Daoy (cell line): ENCODE results near the gene C20orf173. TPM values are rescaled to one million over a fixed set of nuclear protein-coding genes. Genes with fewer than 3 reads are reported as not detected.
"Not testable (repeated sequence)": the region's sequence is repeated elsewhere in the genome, so short reads cannot be mapped to it uniquely, and the experiment has no call there.

ENCODE experiments used
- DNase-seq: peaks from one replicate; pipeline ENCODE4 v3.0.0-alpha.2; 2015; ENCODE audit warnings: low read depth
- total RNA-seq: library from RNA; depleted of rRNA; stranded (reverse); fragments of >200 nt; shearing (Covaris generic); gene quantifications from 2 replicates; pipeline ENCODE4 v1.2.3, GENCODE V29; 2014; rRNA removed

The C20orf173 gene, protein sequence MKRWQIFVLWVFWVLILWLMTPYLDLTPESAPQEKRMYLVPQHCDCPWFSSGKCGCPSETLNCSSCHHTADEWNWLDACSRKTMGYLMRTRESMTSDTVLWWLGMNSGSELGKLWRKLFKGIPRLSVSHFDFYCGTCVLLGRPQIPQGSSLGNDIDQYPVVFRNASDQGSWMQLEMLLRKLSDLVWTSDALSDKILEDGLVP
- not detected in 2 replicates for total RNA-seq

DNA sequence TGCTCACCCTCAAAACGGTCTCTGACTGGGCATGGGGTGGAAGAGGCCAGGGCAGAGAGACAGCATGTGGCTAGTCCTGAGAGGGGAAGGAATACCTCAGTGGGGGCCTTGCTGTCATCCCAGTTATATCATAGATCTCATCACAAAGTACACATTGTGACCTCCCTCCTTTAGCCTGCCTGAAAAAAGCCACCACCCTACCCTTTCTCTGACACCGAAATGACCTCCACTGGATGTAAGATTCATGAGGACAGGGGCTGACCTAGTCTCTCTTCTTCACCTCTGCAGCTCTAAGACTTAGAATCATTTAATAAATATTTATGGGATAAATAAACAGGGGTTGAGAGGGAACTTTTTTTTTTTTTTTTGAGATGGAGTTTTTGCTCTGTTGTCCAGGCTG, at the start of gene C20orf173:
Gene C20orf173, minus strand, starts transcription at position 101 of the 400 bp plus-strand sequence. CDS start 279 bp downstream, outside the sequence.
- DNase-seq: no peak

DNA sequence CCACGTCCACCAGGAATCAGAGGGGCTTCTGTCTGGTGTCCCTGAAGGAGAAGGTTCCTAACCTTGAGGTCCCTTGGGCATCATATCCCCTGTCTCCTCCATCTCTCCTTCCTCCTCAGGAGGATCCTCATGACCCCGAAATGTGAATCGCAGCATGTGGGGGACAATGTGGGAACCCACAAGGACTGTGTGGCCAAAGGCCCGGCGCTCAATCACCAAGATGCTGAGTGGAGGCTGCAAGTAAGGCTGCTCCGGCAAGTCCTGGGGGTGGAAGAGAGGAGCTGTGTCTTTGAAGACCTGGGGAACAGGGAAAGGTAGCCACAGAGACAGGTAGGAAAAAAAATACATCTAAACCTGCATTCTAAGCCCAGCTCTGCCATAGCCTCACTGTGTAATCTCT, 49.7 kb upstream of the C20orf173 start:
- no peak for DNase-seq

DNA sequence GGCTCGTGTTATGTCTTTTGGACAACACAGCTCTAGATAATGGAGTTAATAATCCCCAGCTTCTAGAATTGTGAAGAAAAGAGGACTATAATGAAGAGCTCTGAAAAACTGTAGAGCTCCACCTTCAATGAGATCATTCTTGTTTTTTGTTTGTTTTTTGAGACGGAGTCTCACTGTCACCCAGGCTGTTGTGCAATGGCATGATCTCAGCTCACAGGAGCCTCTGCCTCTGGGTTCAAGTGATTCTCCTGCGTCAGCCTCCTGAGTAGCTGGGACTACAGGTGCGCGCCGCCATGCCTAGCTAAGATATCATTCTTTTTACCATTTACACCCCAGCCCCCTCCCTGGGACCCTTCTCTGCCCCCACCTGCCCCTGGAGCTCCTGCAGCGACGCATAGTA, 49.0 kb upstream of the C20orf173 start:
- no peak for DNase-seq

DNA sequence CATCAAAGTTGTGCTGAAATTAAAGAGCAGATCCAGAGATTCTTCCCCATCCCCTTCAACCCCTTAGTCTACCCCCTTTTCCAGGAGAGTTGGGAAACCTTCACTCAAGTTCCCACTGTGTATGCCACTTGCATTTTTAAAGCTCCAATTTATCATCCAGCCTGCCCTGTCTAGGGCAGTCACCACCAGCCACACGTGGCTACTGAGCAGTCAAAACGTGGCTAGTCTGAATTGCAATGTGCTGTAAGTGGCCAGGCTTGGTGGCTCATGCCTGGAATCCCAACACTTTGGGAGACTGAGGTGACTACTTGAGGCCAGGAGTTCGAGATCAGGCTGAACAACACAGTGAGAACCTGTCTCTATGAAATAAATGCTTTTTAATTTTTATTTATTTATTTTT, 47.4 kb upstream of the C20orf173 start:
- no peak for DNase-seq

DNA sequence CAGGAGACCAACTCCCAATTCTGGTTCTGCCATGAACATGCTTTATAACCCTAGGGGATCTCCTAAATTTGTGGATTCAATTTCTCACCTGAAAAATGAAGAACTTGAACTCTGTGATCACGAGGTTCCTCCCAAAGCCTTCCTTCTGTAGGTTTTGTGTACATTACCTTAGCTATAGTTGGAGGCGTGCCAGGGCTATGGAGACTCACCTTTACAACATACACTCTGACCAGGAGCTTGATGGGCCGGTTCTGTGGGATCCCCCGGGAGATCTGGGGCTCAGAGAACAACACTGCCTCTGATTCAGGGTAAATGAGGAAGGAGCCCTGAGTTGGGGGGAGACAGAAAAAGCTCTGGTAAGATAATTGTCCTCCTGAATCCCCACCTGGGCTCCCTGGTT, 46.5 kb upstream of the C20orf173 start:
- no peak for DNase-seq

DNA sequence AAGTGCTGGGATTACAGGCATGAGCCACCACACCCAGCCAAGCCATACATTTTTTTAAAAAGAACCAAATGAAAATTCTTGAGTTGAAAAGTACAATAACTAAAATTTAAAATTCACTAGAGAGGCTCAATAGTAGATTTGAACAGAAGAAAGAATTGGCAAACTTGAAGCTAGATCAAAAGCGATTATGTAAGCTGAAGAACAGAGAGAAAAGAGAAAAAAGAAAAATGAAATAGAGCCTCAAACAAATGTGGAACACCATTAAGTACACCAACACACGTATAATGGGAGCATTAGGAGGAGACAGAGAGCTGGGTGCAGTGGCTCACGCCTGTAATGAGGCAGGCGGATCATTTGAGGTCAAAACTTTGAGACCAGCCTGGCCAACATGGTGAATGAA, 43.4 kb upstream of the C20orf173 start:
- no peak for DNase-seq

DNA sequence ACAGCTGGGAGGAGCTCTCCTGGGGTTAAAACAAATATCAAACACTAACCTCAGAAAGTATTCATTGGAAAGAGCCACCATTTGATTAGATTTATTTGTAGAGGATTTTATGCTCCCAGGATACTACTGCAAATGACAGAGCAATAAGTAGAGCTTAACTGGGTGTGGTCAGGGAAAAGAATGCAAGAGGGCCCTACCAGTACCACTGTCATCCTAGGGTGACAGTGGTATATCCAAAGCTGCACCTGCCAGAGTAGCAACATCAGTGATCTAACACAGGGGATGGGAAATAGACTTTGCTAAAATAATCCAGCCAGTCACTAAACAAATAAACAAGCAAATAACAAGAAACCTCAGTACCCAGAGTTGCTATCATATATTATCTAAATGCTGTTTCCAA, 42.1 kb upstream of the C20orf173 start:
- DNase-seq: no peak

DNA sequence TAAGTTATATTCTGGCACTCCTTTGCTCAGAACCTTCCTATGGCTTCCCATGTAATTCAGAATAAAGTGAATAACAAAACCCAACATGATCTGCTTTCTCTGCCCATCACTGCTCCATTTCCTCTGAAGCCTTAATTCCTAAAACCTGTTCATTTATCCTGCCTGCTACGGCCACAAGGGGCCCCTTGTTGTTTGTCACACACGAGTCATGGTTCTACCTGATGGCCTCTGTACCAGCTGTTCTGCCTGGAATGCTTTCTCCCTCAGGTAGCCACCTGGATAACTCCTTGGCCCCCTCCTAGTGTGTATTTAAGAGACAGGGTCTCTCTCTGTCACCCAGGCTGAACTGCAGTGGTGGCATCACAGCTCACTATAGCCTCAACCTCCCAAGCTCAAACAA, 39.2 kb upstream of the C20orf173 start:
- no peak for DNase-seq

DNA sequence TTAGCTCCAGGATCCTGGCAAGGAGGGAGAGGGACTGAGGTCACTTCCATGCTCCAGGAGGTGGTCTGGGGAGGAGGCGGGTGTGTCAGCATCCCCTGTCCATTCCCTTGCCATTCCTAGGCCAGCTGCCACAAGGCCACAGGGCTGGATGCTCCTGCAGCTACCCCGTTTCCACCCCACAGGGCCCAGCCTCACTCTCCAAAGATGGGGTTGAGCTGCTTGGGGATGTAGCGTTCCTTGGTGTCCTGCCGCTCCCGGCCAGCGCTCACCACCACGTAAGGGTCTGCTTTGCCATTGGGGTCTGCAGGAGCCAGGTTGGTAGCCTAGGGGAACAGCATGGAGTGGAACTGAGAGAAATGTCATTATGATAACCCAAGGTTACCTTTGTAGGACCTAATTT, 35.5 kb upstream of the C20orf173 start:
- no peak for DNase-seq

DNA sequence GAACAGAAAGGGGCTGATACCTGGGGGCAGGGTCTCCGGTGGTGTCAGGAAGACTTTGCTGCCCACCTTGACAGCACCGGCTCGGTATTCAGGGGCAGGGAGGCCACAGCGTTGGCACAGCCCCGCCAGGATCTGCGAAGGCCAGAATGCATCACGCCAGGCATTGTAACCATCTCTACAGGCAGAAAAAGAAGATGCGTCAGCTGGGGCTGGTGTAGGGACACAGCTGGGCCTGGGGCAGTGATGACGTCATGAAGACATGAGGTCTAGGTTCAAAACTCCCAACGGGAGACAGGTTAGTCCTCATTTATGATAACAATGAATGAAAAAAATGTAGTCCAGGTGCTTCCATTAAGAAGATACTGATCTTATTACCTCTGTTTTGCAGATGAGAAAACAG, 34.4 kb upstream of the C20orf173 start:
- DNase-seq: no peak

DNA sequence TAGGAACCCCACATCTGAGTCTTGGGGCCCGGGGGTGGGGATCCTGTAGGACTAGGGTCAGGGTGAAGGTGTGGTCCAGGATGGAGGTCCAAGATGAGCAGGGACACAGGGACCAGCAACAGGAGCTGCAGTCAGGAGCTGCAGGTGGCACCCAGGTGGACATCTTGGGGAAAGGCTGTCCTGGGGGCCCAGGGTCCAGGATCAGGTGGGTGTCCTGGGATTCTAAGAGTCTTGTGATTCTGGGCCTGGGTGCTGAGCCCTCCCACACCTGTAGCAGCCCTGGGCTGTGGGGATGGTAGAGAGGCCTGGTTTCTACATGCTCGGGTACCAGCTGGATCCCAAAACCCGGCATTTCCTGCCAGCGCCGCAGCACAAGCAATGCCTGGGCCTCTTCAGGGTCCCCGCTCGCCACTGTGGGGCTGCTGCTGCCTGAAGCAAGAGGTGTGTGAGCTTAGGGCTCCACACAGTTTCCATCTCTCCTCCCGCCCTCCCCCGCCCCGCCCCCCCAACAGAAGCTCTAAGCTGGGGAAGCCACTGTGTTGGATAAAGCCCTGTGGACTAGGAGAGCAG, 33.2 kb upstream of the C20orf173 start:
- DNase-seq: no peak

DNA sequence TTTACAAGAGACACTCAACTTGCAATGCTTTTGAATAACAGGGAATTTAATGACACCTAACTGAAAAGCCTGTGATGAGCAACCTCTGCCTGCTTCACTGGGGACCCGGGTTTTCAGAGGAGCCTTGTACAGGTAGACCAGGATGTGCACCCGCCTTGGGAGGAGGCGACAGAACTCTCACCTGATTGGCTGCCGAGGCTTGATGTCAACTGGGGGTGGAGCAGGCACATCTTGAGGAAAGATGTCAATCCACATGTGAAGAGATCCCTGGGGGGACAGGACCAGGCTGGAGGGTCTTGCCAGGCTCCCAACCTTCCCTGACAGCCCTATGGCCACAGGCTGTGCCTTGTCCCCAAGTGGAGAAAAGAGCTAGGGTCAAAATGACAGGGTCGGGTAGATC, 32.2 kb upstream of the C20orf173 start:
- DNase-seq: no peak

DNA sequence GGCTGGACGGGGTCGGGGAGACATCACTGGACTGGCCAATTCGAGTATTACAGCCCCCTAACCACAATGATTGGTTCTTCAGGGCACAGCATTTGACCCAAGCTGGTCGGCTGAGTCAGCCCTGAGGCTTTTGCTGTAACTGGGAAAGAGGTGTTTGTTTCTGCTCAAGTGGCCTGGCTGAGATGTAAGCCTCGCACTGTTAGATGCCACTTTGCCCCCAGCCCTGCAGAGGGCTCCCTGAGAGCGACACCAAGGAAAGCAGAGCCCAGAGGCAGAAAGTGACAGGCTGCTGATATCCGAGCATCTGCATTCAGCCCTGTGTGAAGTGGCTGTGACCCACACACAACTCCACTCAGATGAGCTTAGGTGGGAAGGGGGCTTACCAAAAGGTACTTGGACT, 31.8 kb upstream of the C20orf173 start:
- peak; percentile 58 for DNase-seq

DNA sequence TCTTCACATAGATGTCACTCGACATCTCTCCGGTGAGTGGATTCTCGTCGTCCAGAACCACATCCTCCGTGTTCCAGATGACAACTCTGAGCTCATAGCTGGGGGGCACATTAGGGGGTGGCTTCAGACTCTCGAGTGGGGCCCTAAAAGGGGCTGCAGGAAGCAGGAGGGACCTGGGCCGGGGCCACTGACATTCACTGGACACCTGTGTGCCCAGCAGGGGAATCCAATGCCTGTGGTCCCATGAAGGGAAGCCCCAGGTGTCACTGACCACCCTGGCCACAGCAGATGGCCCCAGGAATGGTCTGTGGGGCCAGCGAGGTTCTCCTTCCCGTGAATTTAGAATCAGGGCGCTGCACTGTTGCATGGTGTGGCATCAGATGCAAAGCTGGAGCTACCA, 31.1 kb upstream of the C20orf173 start:
- no peak for DNase-seq

DNA sequence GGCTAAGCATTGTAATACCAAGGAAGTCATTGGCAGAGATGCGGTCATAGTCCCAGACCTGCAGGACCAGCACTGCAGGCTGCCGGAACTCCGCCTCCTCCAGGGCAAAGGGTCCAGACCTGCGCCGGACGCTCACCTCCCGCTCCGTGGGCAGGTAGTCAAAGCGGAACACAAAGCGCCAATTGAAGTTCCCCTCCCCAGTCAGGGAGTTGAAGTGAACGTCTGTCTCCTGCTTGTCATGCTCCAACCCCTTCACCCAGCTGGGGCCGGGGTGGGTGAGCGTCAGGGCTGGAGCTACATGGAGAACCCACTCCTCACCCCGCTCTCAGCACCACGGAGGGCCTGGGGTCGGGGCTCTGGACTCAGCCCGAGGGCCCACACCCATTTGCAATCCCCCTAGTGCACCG, 30.7 kb upstream of the C20orf173 start:
- DNase-seq: no peak

DNA sequence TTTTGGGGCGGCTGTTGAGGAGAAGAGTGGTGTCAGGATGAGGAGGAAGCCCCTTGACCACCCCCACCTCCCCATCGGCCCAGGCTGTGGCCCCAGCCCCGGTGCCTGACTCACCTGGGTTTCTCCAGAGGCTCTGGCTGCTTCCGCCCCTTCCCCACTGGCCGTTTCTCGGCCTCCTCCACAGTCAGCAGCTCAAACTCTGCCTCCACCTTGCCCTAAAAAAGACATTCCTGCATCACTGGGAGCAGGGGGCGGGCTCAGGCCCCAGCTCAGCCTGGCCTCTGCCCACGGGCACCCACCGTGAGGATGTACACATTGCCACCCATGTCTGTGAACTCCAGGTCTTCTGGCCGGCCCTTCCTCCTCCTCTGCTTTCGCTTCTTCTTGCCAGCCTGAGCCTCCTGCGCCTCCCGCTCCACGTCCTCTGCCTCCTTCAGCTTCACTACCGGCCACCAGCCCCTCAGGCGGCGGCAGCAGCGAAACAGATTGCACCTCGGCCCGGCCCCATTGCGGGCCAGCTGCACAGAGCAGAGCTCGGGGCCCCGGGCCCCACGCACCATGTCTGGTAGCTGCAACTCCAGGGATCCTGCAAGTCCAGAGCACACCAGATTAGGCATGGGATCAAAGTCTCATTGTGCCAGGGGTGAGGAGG, 29.7 kb upstream of the C20orf173 start:
- no peak for DNase-seq

DNA sequence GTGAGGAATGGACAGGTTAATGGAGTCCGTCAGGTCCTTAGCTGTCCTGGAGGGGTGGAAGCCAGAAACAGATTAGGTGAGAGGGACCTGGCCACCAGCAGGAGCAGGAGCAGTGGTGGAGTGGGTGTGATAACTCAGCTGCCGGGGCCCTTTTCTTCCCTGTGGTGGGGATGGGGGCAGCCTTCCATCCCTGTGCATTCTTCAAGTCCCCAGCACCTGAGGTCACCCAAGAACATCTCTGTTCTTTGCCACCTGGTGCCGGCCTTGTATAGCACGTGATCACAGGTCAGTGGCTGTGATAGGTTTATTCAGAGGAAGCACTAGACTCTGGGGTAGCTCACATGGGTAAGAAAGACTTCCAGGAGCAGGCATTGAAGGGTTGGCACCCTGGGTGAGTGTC, 29.0 kb upstream of the C20orf173 start:
- no peak for DNase-seq

DNA sequence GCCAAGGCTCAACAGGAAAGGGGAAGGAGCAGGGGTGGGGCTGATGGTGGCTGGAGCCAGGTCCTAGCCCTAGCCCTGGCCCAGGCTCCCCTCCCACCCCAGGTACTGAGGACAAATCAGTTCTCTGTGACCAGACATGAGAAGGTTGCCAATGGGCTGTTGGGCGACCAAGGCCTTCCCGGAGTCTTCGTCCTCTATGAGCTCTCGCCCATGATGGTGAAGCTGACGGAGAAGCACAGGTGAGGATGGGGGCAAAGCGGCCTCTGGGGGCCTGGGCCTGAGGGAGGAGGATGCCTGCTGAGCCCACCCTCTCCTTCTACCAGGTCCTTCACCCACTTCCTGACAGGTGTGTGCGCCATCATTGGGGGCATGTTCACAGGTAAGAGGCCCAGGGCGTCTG, 27.4 kb upstream of the C20orf173 start:
- no peak for DNase-seq

DNA sequence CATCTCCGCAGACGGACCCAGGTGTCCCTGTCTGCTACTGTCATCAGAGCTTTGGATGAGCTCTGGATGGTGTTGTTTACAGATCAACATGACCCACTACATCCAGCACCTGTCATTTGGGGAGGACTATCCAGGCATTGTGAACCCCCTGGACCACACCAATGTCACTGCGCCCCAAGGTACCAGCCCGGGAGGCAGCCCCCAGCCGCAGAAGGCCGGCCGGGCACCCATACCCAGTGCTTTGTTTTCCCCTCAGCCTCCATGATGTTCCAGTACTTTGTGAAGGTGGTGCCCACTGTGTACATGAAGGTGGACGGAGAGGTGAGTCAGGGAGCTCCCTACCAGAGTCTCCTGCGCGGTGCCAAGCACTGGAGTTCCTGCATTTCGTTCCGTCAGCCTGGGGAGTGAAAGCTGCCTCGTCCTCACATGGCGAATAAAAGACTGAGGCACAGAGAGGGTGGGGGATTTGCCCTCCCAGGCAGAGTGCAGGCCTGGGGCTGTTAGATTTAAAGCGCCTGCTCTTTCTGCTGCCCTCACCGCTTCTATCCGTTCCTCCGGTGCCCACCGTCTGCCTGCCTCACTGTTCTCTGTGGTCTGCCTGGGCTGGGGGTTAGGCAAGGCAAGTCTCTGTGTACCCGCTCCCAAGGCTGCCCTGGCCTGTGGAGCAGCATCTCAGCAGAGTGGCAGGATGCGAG, 26.6 kb upstream of the C20orf173 start:
- DNase-seq: no peak

DNA sequence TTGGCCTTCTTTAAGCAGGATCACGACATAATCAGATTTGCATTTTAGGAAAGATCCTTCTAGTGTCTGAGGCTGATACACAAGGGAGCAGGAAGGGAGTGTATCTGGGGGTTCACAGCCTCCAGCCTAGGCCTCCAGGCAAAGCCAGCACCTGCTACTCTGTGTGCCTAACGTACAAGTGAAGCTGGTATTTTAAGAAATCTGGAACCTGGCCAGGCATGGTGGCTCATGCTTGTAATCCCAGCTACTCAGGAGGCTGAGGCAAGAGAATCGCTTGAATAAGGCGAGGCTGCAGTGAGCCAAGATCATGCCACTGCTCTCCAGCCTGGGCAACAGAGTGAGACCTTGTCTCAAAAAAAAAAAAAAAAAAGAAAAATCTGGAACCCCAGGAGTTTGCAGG, 26.0 kb upstream of the C20orf173 start:
- DNase-seq: not testable (repeated sequence)

DNA sequence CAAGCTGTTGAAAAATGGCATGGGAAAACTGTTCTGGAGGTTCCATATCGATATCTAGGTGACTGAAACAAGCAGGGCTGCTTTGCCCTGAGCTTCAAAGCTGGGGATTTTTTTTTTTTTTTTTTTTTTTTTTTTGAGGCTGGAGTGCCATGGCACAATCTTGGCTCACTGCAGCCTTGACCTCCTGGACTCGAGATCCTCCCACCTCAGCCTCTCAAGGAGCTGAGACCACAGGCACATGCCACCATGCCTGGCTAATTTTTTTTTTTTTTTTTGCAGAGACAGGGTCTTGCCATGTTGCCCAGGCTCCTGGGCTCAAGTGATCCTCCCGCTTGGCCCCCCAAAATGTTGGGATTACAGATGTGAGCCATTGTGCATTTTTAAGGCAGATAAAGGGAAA, 23.5 kb upstream of the C20orf173 start:
- no peak for DNase-seq

DNA sequence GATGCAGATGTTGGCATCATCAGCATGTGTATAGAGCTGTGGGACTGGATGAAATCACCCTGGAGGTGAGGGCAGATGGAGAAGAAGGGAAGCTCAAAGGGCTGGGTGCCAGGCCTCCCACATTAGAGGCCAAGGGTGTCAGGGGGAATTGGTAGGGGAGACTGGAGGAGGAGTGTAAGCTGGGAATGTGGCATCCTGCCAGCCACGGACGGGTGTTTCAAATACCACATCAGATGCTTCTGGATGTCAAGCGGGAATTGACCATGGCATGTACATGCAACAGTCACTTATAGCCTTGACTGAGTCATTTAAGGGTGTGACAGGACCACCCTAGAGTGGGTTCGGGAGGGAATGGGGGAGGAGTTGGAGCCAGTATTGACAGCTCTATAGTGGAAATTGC, 22.1 kb upstream of the C20orf173 start:
- no peak for DNase-seq

DNA sequence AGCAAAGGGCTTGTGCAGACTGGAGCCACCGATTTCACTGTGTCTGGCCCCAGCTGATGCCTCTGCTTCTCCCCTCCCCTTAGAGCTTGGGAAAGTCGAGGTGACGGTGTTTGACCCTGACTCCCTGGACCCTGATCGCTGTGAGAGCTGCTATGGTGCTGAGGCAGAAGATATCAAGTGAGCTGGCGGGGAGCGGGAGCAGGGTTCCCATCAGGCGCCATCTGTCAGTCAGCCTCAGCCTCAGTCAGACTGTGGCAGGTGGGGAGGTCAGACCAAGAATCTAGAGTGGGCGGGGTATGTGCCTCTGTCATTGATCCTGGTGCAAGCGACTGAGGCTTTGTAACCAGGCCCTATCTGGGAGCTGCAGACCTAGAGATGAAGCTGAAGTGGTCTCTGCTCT, 17.9 kb upstream of the C20orf173 start:
- no peak for DNase-seq
